ENCODE measurements around the gene PRRT1.
"Not testable (repeated sequence)": the region's sequence is repeated elsewhere in the genome, so short reads cannot be mapped to it uniquely, and the experiment has no call there.

Gene PRRT1

GRCh38 chr6:32190054-32190851 is 38.5 kb upstream of the PRRT1 start, which contains the start of gene PBX2:
PBX2 (minus strand) TSS chr6:32190202; CDS start chr6:32189915, 287 bp downstream.
- no peak for TF ChIP-seq CTCF (IDR thresholded peaks at IDR 0.05; ENCODE audit: borderline replicate concordance, insufficient read depth, low read depth, low read length)
- H3K4me3 ChIP-seq (ENCODE audit: low read depth, low read length) = peak within 1 kb of the TSS; percentile 76

GRCh38 chr6:32189742-32190053 is 38.0 kb upstream of the PRRT1 start:
- TF ChIP-seq CTCF (IDR thresholded peaks at IDR 0.05; ENCODE audit: borderline replicate concordance, insufficient read depth, low read depth, low read length) = no peak
- H3K4me3 ChIP-seq (ENCODE audit: low read depth, low read length) = peak overlapping the region; percentile 56

- no peak for TF ChIP-seq CTCF (IDR thresholded peaks at IDR 0.05; ENCODE audit: borderline replicate concordance, insufficient read depth, low read depth, low read length)
- peak overlapping the region; percentile 56 for H3K4me3 ChIP-seq (ENCODE audit: low read depth, low read length)
These were observed 37.5 kb upstream of the PRRT1 start for GRCh38 chr6:32189069-32189741.

- peak overlapping the region; percentile 56 for H3K4me3 ChIP-seq (ENCODE audit: low read depth, low read length)
- no peak for TF ChIP-seq CTCF (IDR thresholded peaks at IDR 0.05; ENCODE audit: borderline replicate concordance, insufficient read depth, low read depth, low read length)
These were observed 36.8 kb upstream of the PRRT1 start for GRCh38 chr6:32188381-32189068.

GRCh38 chr6:32187725-32188380 is 36.1 kb upstream of the PRRT1 start:
- H3K4me3 ChIP-seq (ENCODE audit: low read depth, low read length) = not testable (repeated sequence)

GRCh38 chr6:32187009-32187709 is 35.4 kb upstream of the PRRT1 start:
- no peak overlapping the region for H3K4me3 ChIP-seq (ENCODE audit: low read depth, low read length)

GRCh38 chr6:32186151-32186840 is 34.6 kb upstream of the PRRT1 start:
- not testable (repeated sequence) for H3K4me3 ChIP-seq (ENCODE audit: low read depth, low read length)

More at GRCh38 chr6:32187009-32187709, 35.4 kb upstream of the PRRT1 start:
- no peak for TF ChIP-seq CTCF (IDR thresholded peaks at IDR 0.05; ENCODE audit: borderline replicate concordance, insufficient read depth, low read depth, low read length)

- not testable (repeated sequence) for H3K4me3 ChIP-seq (ENCODE audit: low read depth, low read length)
These were observed 34.0 kb upstream of the PRRT1 start for GRCh38 chr6:32185681-32186131.
